ENCODE results near the gene SHROOM4. TPM values are rescaled to one million over a fixed set of nuclear protein-coding genes. Genes with fewer than 3 reads are reported as not detected.
A peak's percentile ranks its signal among the peaks of the same experiment; 100 is the strongest.

The SHROOM4 gene
- total RNA-seq, 2 donors from 2014 or later, result not detected

DNA sequence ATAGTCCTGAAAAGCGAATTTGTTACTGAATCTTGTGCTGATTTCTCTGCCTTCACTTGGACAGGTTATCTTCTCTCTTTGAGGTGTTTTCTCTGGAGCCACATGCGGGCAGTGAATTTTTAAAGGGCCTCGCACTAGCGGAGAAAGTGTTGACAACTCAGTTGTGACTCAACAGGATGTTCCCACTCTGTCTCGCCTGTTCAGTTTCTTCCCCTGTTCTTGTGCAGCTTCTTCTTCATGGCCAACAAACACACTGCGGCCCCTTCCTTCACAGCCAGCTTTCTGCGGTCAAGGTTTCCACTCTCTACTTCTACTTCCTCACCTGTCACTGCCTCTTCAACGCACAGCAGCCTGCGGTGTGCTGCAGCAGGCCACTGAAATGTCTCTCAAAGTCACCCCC is 1.1 kb upstream of the SHROOM4 start:
- H3K27ac Mint-ChIP-seq, result no peak overlapping the region
- peaks cover 10% of the 10 kb centered on the region for H3K4me1 Mint-ChIP-seq (ENCODE audit: low read depth)

GRCh38 chrX:50814701-50815100 is 707 bp upstream of the SHROOM4 start:
- peaks cover 10% of the 10 kb centered on the region for H3K4me1 Mint-ChIP-seq (ENCODE audit: low read depth)
- peak overlapping the region in 1 of 2 donors; percentile 69 for H3K4me3 Mint-ChIP-seq
- no peak for DNase-seq
- ATAC-seq (replicated peaks in 1 of 2), result no peak
- no peaks in the 10 kb centered on the region for H3K36me3 Mint-ChIP-seq (ENCODE audit: insufficient read depth in 2 of 2)
- peaks cover 74% of the 10 kb centered on the region for H3K27me3 Mint-ChIP-seq (ENCODE audit: low read depth)
- no peaks in the 10 kb centered on the region for H3K9me3 Mint-ChIP-seq
- no peak overlapping the region for H3K27ac Mint-ChIP-seq

More for the DNA sequence above, 1.1 kb upstream of the SHROOM4 start:
- Mint-ChIP-seq H3K9me3 (no peaks in the 10 kb centered on the region), H3K36me3 (ENCODE audit: insufficient read depth in 2 of 2) (no peaks in the 10 kb centered on the region), H3K4me3 (no peak overlapping the region), H3K27me3 (ENCODE audit: low read depth) (peaks cover 70% of the 10 kb centered on the region)
- no peak for DNase-seq
- ATAC-seq (replicated peaks in 1 of 2), result no peak

DNA sequence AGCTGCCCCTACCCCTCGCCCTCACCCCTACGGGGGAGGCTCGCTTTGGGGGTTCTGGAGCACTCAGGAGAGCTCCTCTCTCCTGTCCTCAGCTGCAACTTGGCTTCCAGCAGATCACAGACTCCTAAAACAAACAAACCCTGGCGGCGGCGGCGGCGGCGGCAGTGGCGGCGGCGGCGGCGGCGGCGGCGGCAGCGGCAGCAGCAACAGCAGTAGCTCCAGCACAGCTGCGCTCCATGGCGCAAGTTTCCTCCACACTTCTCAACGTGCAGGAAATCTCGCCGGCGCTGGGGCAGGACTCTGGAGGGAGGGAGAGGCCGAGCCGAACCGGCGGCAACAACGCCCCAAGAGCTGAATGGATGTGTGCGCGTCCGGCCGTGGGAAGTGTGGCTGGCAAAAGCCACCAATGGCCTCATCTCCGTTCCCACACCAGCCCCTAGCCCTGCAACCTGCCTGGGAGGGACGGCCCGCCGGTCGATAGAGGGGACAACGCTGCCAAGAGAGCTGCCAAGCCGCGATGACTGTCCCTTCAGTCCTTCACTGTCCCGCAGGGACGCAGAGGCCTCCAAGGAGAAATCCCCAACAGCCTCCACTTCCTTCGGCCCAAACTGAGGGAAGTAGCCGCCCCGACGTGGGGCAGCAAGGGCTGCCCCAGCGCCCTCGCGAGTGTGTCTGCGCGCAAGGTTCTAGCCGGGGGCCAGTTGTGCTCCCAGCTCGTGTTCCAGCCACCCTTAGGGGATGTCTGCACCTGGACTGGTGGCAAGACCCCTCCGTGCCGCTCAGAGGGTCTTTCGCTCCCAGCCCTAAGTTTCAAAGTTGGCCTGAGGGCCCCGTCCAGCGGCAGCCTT is 775 bp downstream of the SHROOM4 start:
- Mint-ChIP-seq H3K4me1 (ENCODE audit: low read depth) (peaks cover 10% of the 10 kb centered on the region), H3K27me3 (ENCODE audit: low read depth) (peaks cover 83% of the 10 kb centered on the region), H3K4me3 (peak overlapping the region; percentile 40 to 69), H3K36me3 (ENCODE audit: insufficient read depth in 2 of 2) (no peaks in the 10 kb centered on the region), H3K9me3 (no peaks in the 10 kb centered on the region), H3K27ac (no peak overlapping the region)
- ATAC-seq (replicated peaks in 1 of 2) (no peak), DNase-seq (no peak)

DNA sequence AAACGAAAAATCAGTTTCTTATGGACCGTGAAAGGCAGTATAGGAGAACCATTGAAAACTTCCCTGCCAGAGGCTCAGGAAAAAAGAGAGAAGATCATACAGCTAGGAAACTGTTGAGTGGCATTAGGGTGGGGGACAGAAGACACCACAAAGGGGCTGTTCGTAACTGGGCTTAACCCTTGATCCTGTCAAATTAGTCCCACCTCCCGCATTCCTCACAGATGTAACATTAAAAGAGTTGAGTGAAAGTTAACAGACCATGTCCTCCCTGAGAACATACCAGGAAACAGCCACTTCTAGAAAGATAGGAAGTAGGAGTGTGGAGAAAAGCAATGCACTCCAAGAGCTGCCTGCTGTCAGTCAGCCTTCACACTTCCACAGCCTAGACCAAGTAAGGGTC is 8.7 kb downstream of the SHROOM4 start:
- Mint-ChIP-seq H3K36me3 (ENCODE audit: insufficient read depth in 2 of 2) (no peaks in the 10 kb centered on the region), H3K27me3 (ENCODE audit: low read depth) (peaks cover 56% of the 10 kb centered on the region), H3K4me1 (ENCODE audit: low read depth) (no peaks in the 10 kb centered on the region), H3K27ac (no peak overlapping the region), H3K4me3 (no peak overlapping the region), H3K9me3 (no peaks in the 10 kb centered on the region)
- DNase-seq (no peak), ATAC-seq (replicated peaks in 1 of 2) (no peak)

GRCh38 chrX:50801135-50801534 is 12.9 kb downstream of the SHROOM4 start:
- peaks cover 61% of the 10 kb centered on the region for H3K27me3 Mint-ChIP-seq (ENCODE audit: low read depth)
- ATAC-seq (replicated peaks in 1 of 2) (no peak), DNase-seq (no peak)
- H3K27ac Mint-ChIP-seq, result no peak overlapping the region
- no peaks in the 10 kb centered on the region for H3K36me3 Mint-ChIP-seq (ENCODE audit: insufficient read depth in 2 of 2)
- no peaks in the 10 kb centered on the region for H3K4me1 Mint-ChIP-seq (ENCODE audit: low read depth)
- H3K9me3 Mint-ChIP-seq, result no peaks in the 10 kb centered on the region
- H3K4me3 Mint-ChIP-seq, result no peak overlapping the region

GRCh38 chrX:50799531-50799961 is 14.4 kb downstream of the SHROOM4 start:
- Mint-ChIP-seq H3K4me1 (ENCODE audit: low read depth) (no peaks in the 10 kb centered on the region), H3K27ac (no peak overlapping the region), H3K36me3 (ENCODE audit: insufficient read depth in 2 of 2) (no peaks in the 10 kb centered on the region), H3K4me3 (no peak overlapping the region), H3K27me3 (ENCODE audit: low read depth) (peaks cover 59% of the 10 kb centered on the region), H3K9me3 (no peaks in the 10 kb centered on the region)
- DNase-seq, result no peak
- ATAC-seq (replicated peaks in 1 of 2), result no peak

GRCh38 chrX:50798783-50799182 is 15.2 kb downstream of the SHROOM4 start:
- ATAC-seq (replicated peaks in 1 of 2) (no peak), DNase-seq (no peak)
- peaks cover 62% of the 10 kb centered on the region for H3K27me3 Mint-ChIP-seq (ENCODE audit: low read depth)
- H3K9me3 Mint-ChIP-seq, result no peaks in the 10 kb centered on the region
- no peak overlapping the region for H3K27ac Mint-ChIP-seq
- H3K4me1 Mint-ChIP-seq (ENCODE audit: low read depth), result no peaks in the 10 kb centered on the region
- no peak overlapping the region for H3K4me3 Mint-ChIP-seq
- H3K36me3 Mint-ChIP-seq (ENCODE audit: insufficient read depth in 2 of 2), result no peaks in the 10 kb centered on the region

- no peak overlapping the region for H3K27ac Mint-ChIP-seq
Measured at GRCh38 chrX:50787099-50787498, 26.9 kb downstream of the SHROOM4 start.

GRCh38 chrX:50780144-50780543 is 33.9 kb downstream of the SHROOM4 start:
- H3K4me1 Mint-ChIP-seq (ENCODE audit: low read depth), result no peaks in the 10 kb centered on the region
- H3K36me3 Mint-ChIP-seq (ENCODE audit: insufficient read depth in 2 of 2), result no peaks in the 10 kb centered on the region
- no peak for ATAC-seq (replicated peaks in 1 of 2)
- H3K27ac Mint-ChIP-seq, result no peak overlapping the region
- DNase-seq, result no peak
- H3K4me3 Mint-ChIP-seq, result no peak overlapping the region
- H3K9me3 Mint-ChIP-seq, result no peaks in the 10 kb centered on the region
- H3K27me3 Mint-ChIP-seq (ENCODE audit: low read depth), result peaks cover 59% of the 10 kb centered on the region

More at GRCh38 chrX:50787099-50787498, 26.9 kb downstream of the SHROOM4 start:
- peaks cover 0 to 3% of the 10 kb centered on the region in 2 donors for H3K36me3 Mint-ChIP-seq (ENCODE audit: insufficient read depth in 2 of 2)
- ATAC-seq (replicated peaks in 1 of 2) (no peak), DNase-seq (no peak)
- peaks cover 36% of the 10 kb centered on the region for H3K27me3 Mint-ChIP-seq (ENCODE audit: low read depth)
- peaks cover 2 to 6% of the 10 kb centered on the region in 2 donors for H3K9me3 Mint-ChIP-seq
- H3K4me3 Mint-ChIP-seq, result no peak overlapping the region
- H3K4me1 Mint-ChIP-seq (ENCODE audit: low read depth), result no peaks in the 10 kb centered on the region

DNA sequence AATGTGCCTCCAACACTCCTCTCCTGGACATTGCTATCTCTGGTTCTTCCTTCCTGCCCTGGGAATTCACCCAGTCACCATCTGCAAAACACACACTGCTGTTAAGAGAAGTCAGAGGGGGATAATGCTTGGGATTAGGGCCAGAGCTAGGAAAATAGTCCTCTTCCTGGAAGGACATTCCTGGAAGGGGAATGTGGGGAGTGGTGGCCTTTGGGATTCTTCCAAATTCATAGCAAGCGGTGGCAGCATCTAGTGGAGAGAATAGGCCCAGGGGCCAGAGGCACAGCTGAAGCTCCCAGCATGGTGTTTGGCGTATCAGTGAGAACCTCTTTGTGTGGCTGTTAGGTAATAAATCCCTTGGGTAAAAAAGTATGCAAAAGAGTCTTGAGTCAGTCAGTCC is 34.3 kb downstream of the SHROOM4 start:
- DNase-seq (no peak), ATAC-seq (replicated peaks in 1 of 2) (no peak)
- H3K9me3 Mint-ChIP-seq, result no peaks in the 10 kb centered on the region
- H3K27ac Mint-ChIP-seq, result no peak overlapping the region
- H3K27me3 Mint-ChIP-seq (ENCODE audit: low read depth), result peaks cover 62% of the 10 kb centered on the region
- H3K4me1 Mint-ChIP-seq (ENCODE audit: low read depth), result no peaks in the 10 kb centered on the region
- H3K36me3 Mint-ChIP-seq (ENCODE audit: insufficient read depth in 2 of 2), result no peaks in the 10 kb centered on the region
- no peak overlapping the region for H3K4me3 Mint-ChIP-seq

DNA sequence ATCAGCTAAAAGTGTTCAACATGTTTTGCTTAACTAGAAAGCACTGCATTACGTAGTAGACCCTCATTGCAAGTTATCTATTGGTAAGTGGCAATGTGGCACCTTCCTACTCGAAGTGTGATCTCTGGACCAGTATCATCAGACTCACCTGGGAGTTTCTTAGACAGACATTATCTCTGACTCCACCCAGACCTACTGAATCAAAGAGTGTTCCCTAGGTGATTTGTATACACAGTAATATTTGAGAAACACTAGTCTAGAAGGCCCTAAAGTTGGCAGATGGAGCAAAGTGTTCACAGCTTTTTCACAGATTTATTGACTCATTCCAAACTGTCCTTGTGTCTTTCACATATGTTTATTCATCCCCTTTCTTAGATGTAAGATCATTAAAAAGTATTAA is 35.7 kb downstream of the SHROOM4 start:
- no peaks in the 10 kb centered on the region for H3K36me3 Mint-ChIP-seq (ENCODE audit: insufficient read depth in 2 of 2)
- no peaks in the 10 kb centered on the region for H3K4me1 Mint-ChIP-seq (ENCODE audit: low read depth)
- ATAC-seq (replicated peaks in 1 of 2) (no peak), DNase-seq (no peak)
- no peak overlapping the region for H3K27ac Mint-ChIP-seq
- H3K9me3 Mint-ChIP-seq, result no peaks in the 10 kb centered on the region
- H3K4me3 Mint-ChIP-seq, result no peak overlapping the region
- H3K27me3 Mint-ChIP-seq (ENCODE audit: low read depth), result peaks cover 62% of the 10 kb centered on the region

- no peak for ATAC-seq (replicated peaks in 1 of 2)
- Mint-ChIP-seq H3K27ac (no peak overlapping the region), H3K27me3 (ENCODE audit: low read depth) (peaks cover 49% of the 10 kb centered on the region), H3K36me3 (ENCODE audit: insufficient read depth in 2 of 2) (no peaks in the 10 kb centered on the region), H3K9me3 (no peaks in the 10 kb centered on the region), H3K4me3 (no peak overlapping the region), H3K4me1 (ENCODE audit: low read depth) (no peaks in the 10 kb centered on the region)
- DNase-seq, result no peak
Measured at GRCh38 chrX:50776248-50776647, 37.7 kb downstream of the SHROOM4 start.

GRCh38 chrX:50771382-50771781 is 42.6 kb downstream of the SHROOM4 start:
- Mint-ChIP-seq H3K4me1 (ENCODE audit: low read depth) (no peaks in the 10 kb centered on the region), H3K4me3 (no peak overlapping the region), H3K9me3 (no peaks in the 10 kb centered on the region), H3K27me3 (ENCODE audit: low read depth) (peaks cover 20% of the 10 kb centered on the region), H3K36me3 (ENCODE audit: insufficient read depth in 2 of 2) (no peaks in the 10 kb centered on the region), H3K27ac (no peak overlapping the region)
- no peak for DNase-seq
- ATAC-seq (replicated peaks in 1 of 2), result no peak

DNA sequence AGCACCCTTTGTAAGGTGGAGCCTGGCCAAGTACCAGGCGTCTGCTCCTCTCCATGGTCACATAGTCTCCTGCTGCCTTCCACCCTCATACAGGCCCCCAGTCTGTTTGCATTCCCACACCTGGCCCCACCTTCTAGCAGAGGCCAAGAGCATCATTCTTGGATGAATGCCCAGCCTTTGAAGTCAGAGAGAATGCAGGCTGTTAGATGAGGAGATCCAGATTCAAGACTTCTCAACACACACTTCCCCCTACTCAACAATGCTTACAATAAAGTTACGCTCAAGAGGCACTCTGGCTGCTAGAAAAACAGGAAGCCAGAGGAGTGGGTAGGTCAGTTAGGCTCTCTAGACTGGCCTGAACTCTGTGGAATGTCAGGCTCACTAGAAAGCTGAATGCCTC is 43.3 kb downstream of the SHROOM4 start:
- Mint-ChIP-seq H3K9me3 (no peaks in the 10 kb centered on the region), H3K4me3 (no peak overlapping the region), H3K36me3 (ENCODE audit: insufficient read depth in 2 of 2) (no peaks in the 10 kb centered on the region), H3K4me1 (ENCODE audit: low read depth) (no peaks in the 10 kb centered on the region), H3K27me3 (ENCODE audit: low read depth) (peaks cover 26% of the 10 kb centered on the region), H3K27ac (no peak overlapping the region)
- no peak for ATAC-seq (replicated peaks in 1 of 2)
- DNase-seq, result no peak
